ENCODE results near the gene BTBD9.

BTBD9 gene

GRCh38 chr6:38320358-38320757 is 319.4 kb downstream of the BTBD9 start:
- FAIRE-seq (no peak), DNase-seq (ENCODE audit: insufficient read length, low spot score) (no peak)
- TF ChIP-seq CTCF (IDR thresholded peaks at IDR 0.05; ENCODE audit: insufficient read depth, missing control alignments): no peak

- DNase-seq (ENCODE audit: insufficient read length, low spot score) (no peak), FAIRE-seq (no peak)
- no peak for TF ChIP-seq CTCF (IDR thresholded peaks at IDR 0.05; ENCODE audit: insufficient read depth, missing control alignments)
These were observed 320.2 kb downstream of the BTBD9 start for GRCh38 chr6:38319256-38320212.

- DNase-seq (ENCODE audit: insufficient read length, low spot score) (no peak), FAIRE-seq (no peak)
- TF ChIP-seq CTCF (IDR thresholded peaks at IDR 0.05; ENCODE audit: insufficient read depth, missing control alignments): no peak
These were observed 323.4 kb downstream of the BTBD9 start for GRCh38 chr6:38316099-38316868.

- DNase-seq (ENCODE audit: insufficient read length, low spot score) (no peak), FAIRE-seq (no peak)
- no peak for TF ChIP-seq CTCF (IDR thresholded peaks at IDR 0.05; ENCODE audit: insufficient read depth, missing control alignments)
These were observed 328.5 kb downstream of the BTBD9 start for GRCh38 chr6:38311201-38311600.

GRCh38 chr6:38310061-38310460 is 329.7 kb downstream of the BTBD9 start:
- DNase-seq (ENCODE audit: insufficient read length, low spot score): no peak
- TF ChIP-seq CTCF (IDR thresholded peaks at IDR 0.05; ENCODE audit: insufficient read depth, missing control alignments): no peak
- no peak for FAIRE-seq

GRCh38 chr6:38307740-38308139 is 332.0 kb downstream of the BTBD9 start:
- no peak for TF ChIP-seq CTCF (IDR thresholded peaks at IDR 0.05; ENCODE audit: insufficient read depth, missing control alignments)
- DNase-seq (ENCODE audit: insufficient read length, low spot score) (no peak), FAIRE-seq (no peak)
